Measurements from ENCODE around the gene TCP11L1.

Gene TCP11L1

GRCh38 chr11:33083918-33084317 is 44.5 kb downstream of the TCP11L1 start:
- Histone ChIP-seq H2AFZ (ENCODE audit: low read length) (no peak overlapping the region), H3K9me2 (replicated peaks; ENCODE audit: insufficient read depth, low read length) (no peaks in the 10 kb centered on the region), H3K4me3 (ENCODE audit: low read length) (no peak overlapping the region), H3K79me2 (ENCODE audit: low read length) (no peaks in the 10 kb centered on the region), H3K4me2 (ENCODE audit: low read depth, low read length) (no peak overlapping the region), H3K9ac (ENCODE audit: low read length) (no peak overlapping the region), H3K4me1 (ENCODE audit: low read length) (no peaks in the 10 kb centered on the region), H3F3A (ENCODE audit: insufficient read depth, low read length) (no peaks in the 10 kb centered on the region), H3K36me3 (replicated peaks; ENCODE audit: insufficient read depth, low read length) (no peaks in the 10 kb centered on the region), H3K9me3 (replicated peaks; ENCODE audit: insufficient read depth, low read length) (no peaks in the 10 kb centered on the region), H3K27ac (ENCODE audit: low read length) (no peak overlapping the region), H4K20me1 (ENCODE audit: insufficient read depth, low read length) (no peaks in the 10 kb centered on the region), H3K27me3 (replicated peaks; ENCODE audit: insufficient read depth, low read length) (no peaks in the 10 kb centered on the region)
- no peak for TF ChIP-seq EZH2phosphoT487 (IDR thresholded peaks at IDR 0.05; ENCODE audit: low read length)
- TF ChIP-seq EZH2 (optimal IDR thresholded peaks at IDR 0.05; ENCODE audit: low read depth, low read length): no peak
- TF ChIP-seq CTCF (IDR thresholded peaks at IDR 0.05; ENCODE audit: low read length): no peak
- no peak for DNase-seq

DNA sequence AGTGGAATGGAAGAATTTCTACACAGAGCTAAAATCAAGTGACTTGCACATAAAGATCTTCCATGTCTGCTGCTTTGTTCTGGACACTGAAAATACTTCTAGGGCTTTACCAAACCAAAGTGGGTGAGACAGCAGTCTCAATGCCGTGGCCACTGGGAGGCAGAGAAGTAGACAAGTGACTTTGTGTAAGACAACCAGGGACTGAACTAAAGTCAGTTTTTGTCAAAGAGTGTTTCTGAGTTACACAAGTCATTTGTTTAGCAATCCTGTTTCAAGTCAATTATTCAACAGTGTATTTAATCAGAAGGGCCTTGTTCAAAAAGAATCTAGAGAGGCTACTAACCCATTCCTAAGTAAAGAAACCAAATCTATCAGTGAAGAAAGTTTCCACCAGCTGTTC is 46.6 kb downstream of the TCP11L1 start:
- Histone ChIP-seq H3K9me3 (replicated peaks; ENCODE audit: insufficient read depth, low read length) (no peaks in the 10 kb centered on the region), H3K4me3 (ENCODE audit: low read length) (no peak overlapping the region), H2AFZ (ENCODE audit: low read length) (no peak overlapping the region), H3K36me3 (replicated peaks; ENCODE audit: insufficient read depth, low read length) (no peaks in the 10 kb centered on the region), H3K27me3 (replicated peaks; ENCODE audit: insufficient read depth, low read length) (no peaks in the 10 kb centered on the region), H3K9ac (ENCODE audit: low read length) (no peak overlapping the region), H3K4me2 (ENCODE audit: low read depth, low read length) (no peak overlapping the region), H3F3A (ENCODE audit: insufficient read depth, low read length) (no peaks in the 10 kb centered on the region), H3K9me2 (replicated peaks; ENCODE audit: insufficient read depth, low read length) (no peaks in the 10 kb centered on the region), H3K79me2 (ENCODE audit: low read length) (no peaks in the 10 kb centered on the region), H4K20me1 (ENCODE audit: insufficient read depth, low read length) (no peaks in the 10 kb centered on the region), H3K27ac (ENCODE audit: low read length) (no peak overlapping the region), H3K4me1 (ENCODE audit: low read length) (no peaks in the 10 kb centered on the region)
- no peak for TF ChIP-seq EZH2 (optimal IDR thresholded peaks at IDR 0.05; ENCODE audit: low read depth, low read length)
- TF ChIP-seq CTCF (IDR thresholded peaks at IDR 0.05; ENCODE audit: low read length): no peak
- TF ChIP-seq EZH2phosphoT487 (IDR thresholded peaks at IDR 0.05; ENCODE audit: low read length): no peak
- no peak for DNase-seq

DNA sequence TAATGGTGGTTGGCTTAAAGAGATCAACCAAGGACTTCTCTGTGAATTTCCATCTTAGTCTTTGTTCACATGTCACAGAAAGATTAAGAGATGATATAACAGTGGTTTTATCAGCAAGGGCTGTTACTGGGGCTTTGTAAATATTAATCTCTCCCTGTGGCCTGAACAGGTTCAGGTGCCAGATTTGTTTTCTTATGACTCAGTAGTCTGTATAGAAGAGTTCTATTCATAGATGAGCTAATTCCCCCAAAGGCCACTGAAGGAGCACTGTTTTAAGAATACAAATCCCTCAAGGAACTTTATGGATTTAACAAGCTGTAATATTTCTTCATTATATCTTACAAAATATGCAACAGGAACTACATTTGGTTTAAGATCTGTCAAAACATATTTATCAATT is 50.4 kb downstream of the TCP11L1 start:
- no peak overlapping the region for H3K27ac ChIP-seq (ENCODE audit: low read length)
- DNase-seq: no peak

More for the DNA sequence above, 50.4 kb downstream of the TCP11L1 start:
- Histone ChIP-seq H3K27me3 (replicated peaks; ENCODE audit: insufficient read depth, low read length) (no peaks in the 10 kb centered on the region), H3K36me3 (replicated peaks; ENCODE audit: insufficient read depth, low read length) (no peaks in the 10 kb centered on the region), H3K4me2 (ENCODE audit: low read depth, low read length) (no peak overlapping the region), H3K4me1 (ENCODE audit: low read length) (no peaks in the 10 kb centered on the region), H3K79me2 (ENCODE audit: low read length) (no peaks in the 10 kb centered on the region), H3K9me2 (replicated peaks; ENCODE audit: insufficient read depth, low read length) (no peaks in the 10 kb centered on the region), H4K20me1 (ENCODE audit: insufficient read depth, low read length) (no peaks in the 10 kb centered on the region), H3K9me3 (replicated peaks; ENCODE audit: insufficient read depth, low read length) (no peaks in the 10 kb centered on the region), H2AFZ (ENCODE audit: low read length) (no peak overlapping the region), H3K4me3 (ENCODE audit: low read length) (no peak overlapping the region), H3F3A (ENCODE audit: insufficient read depth, low read length) (no peaks in the 10 kb centered on the region), H3K9ac (ENCODE audit: low read length) (no peak overlapping the region)
- TF ChIP-seq EZH2 (optimal IDR thresholded peaks at IDR 0.05; ENCODE audit: low read depth, low read length) (no peak), CTCF (IDR thresholded peaks at IDR 0.05; ENCODE audit: low read length) (no peak), EZH2phosphoT487 (IDR thresholded peaks at IDR 0.05; ENCODE audit: low read length) (no peak)

Measured in MM.1S (cell line).